ENCODE measurements around the gene TARBP2.

TARBP2 gene

GRCh38 chr12:53500776-53501614 lies at the start of gene TARBP2 (continued):
- TF ChIP-seq, protein P1, sequence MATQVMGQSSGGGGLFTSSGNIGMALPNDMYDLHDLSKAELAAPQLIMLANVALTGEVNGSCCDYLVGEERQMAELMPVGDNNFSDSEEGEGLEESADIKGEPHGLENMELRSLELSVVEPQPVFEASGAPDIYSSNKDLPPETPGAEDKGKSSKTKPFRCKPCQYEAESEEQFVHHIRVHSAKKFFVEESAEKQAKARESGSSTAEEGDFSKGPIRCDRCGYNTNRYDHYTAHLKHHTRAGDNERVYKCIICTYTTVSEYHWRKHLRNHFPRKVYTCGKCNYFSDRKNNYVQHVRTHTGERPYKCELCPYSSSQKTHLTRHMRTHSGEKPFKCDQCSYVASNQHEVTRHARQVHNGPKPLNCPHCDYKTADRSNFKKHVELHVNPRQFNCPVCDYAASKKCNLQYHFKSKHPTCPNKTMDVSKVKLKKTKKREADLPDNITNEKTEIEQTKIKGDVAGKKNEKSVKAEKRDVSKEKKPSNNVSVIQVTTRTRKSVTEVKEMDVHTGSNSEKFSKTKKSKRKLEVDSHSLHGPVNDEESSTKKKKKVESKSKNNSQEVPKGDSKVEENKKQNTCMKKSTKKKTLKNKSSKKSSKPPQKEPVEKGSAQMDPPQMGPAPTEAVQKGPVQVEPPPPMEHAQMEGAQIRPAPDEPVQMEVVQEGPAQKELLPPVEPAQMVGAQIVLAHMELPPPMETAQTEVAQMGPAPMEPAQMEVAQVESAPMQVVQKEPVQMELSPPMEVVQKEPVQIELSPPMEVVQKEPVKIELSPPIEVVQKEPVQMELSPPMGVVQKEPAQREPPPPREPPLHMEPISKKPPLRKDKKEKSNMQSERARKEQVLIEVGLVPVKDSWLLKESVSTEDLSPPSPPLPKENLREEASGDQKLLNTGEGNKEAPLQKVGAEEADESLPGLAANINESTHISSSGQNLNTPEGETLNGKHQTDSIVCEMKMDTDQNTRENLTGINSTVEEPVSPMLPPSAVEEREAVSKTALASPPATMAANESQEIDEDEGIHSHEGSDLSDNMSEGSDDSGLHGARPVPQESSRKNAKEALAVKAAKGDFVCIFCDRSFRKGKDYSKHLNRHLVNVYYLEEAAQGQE (tag by site-specific recombination; IDR thresholded peaks at IDR 0.05), result no peak
- peak; percentile 89 for TF ChIP-seq ZBTB26 (tag by site-specific recombination; optimal IDR thresholded peaks at IDR 0.05)
- TF ChIP-seq ZNF510 (tag by site-specific recombination; IDR thresholded peaks at IDR 0.05; ENCODE audit: insufficient replicate concordance), result no peak
- TF ChIP-seq, protein P2, sequence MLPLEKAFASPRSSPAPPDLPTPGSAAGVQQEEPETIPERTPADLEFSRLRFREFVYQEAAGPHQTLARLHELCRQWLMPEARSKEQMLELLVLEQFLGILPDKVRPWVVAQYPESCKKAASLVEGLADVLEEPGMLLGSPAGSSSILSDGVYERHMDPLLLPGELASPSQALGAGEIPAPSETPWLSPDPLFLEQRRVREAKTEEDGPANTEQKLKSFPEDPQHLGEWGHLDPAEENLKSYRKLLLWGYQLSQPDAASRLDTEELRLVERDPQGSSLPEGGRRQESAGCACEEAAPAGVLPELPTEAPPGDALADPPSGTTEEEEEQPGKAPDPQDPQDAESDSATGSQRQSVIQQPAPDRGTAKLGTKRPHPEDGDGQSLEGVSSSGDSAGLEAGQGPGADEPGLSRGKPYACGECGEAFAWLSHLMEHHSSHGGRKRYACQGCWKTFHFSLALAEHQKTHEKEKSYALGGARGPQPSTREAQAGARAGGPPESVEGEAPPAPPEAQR (tag by site-specific recombination; IDR thresholded peaks at IDR 0.05), result no peak
- TF ChIP-seq ZNF488 (tag by site-specific recombination; IDR thresholded peaks at IDR 0.05), result no peak
- peak; percentile 98 for TF ChIP-seq SP2 (tag by site-specific recombination; IDR thresholded peaks at IDR 0.05)
- no peak for TF ChIP-seq GLI4 (tag by site-specific recombination; IDR thresholded peaks at IDR 0.05)
- TF ChIP-seq ZNF302 (tag by site-specific recombination; IDR thresholded peaks at IDR 0.05; ENCODE audit: low read depth), result no peak
- no peak for TF ChIP-seq ZNF558 (tag by site-specific recombination; IDR thresholded peaks at IDR 0.05)
- TF ChIP-seq ATF2 (tag by site-specific recombination; IDR thresholded peaks at IDR 0.05; ENCODE audit: low read depth), result peak; percentile 90
- peak; percentile 93 for TF ChIP-seq ZSCAN30 (tag by site-specific recombination; IDR thresholded peaks at IDR 0.05)
- no peak for TF ChIP-seq BCL6B (tag by site-specific recombination; IDR thresholded peaks at IDR 0.05)
- TF ChIP-seq ZNF48 (tag by site-specific recombination; IDR thresholded peaks at IDR 0.05), result no peak
- TF ChIP-seq RBAK (tag by site-specific recombination; IDR thresholded peaks at IDR 0.05), result no peak
- TF ChIP-seq, protein P3, sequence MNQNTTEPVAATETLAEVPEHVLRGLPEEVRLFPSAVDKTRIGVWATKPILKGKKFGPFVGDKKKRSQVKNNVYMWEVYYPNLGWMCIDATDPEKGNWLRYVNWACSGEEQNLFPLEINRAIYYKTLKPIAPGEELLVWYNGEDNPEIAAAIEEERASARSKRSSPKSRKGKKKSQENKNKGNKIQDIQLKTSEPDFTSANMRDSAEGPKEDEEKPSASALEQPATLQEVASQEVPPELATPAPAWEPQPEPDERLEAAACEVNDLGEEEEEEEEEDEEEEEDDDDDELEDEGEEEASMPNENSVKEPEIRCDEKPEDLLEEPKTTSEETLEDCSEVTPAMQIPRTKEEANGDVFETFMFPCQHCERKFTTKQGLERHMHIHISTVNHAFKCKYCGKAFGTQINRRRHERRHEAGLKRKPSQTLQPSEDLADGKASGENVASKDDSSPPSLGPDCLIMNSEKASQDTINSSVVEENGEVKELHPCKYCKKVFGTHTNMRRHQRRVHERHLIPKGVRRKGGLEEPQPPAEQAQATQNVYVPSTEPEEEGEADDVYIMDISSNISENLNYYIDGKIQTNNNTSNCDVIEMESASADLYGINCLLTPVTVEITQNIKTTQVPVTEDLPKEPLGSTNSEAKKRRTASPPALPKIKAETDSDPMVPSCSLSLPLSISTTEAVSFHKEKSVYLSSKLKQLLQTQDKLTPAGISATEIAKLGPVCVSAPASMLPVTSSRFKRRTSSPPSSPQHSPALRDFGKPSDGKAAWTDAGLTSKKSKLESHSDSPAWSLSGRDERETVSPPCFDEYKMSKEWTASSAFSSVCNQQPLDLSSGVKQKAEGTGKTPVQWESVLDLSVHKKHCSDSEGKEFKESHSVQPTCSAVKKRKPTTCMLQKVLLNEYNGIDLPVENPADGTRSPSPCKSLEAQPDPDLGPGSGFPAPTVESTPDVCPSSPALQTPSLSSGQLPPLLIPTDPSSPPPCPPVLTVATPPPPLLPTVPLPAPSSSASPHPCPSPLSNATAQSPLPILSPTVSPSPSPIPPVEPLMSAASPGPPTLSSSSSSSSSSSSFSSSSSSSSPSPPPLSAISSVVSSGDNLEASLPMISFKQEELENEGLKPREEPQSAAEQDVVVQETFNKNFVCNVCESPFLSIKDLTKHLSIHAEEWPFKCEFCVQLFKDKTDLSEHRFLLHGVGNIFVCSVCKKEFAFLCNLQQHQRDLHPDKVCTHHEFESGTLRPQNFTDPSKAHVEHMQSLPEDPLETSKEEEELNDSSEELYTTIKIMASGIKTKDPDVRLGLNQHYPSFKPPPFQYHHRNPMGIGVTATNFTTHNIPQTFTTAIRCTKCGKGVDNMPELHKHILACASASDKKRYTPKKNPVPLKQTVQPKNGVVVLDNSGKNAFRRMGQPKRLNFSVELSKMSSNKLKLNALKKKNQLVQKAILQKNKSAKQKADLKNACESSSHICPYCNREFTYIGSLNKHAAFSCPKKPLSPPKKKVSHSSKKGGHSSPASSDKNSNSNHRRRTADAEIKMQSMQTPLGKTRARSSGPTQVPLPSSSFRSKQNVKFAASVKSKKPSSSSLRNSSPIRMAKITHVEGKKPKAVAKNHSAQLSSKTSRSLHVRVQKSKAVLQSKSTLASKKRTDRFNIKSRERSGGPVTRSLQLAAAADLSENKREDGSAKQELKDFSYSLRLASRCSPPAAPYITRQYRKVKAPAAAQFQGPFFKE (tag by site-specific recombination; IDR thresholded peaks at IDR 0.05; ENCODE audit: borderline replicate concordance), result no peak
- no peak for TF ChIP-seq ZNF660 (tag by site-specific recombination; IDR thresholded peaks at IDR 0.05)
- no peak; the same call in 1 of the 2 replicates for TF ChIP-seq ZNF398 (tag by site-specific recombination; IDR thresholded peaks at IDR 0.05)
- TF ChIP-seq, protein P4, sequence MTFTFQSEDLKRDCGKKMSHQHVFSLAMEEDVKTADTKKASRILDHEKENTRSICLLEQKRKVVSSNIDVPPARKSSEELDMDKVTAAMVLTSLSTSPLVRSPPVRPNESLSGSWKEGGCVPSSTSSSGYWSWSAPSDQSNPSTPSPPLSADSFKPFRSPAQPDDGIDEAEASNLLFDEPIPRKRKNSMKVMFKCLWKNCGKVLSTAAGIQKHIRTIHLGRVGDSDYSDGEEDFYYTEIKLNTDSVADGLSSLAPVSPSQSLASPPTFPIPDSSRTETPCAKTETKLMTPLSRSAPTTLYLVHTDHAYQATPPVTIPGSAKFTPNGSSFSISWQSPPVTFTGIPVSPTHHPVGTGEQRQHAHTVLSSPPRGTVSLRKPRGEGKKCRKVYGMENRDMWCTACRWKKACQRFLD (tag by site-specific recombination; IDR thresholded peaks at IDR 0.05), result no peak

All from HEK293 (cell line).